Liver (tissue), 9 donors: ENCODE results near the gene ZNF333. TPM values are rescaled to one million over a fixed set of nuclear protein-coding genes. Genes with fewer than 3 reads are reported as not detected.

Source experiments
- DNase-seq: peaks from one replicate; pipeline ENCODE4 v3.0.0-alpha.2; 2017; ENCODE audit warnings: low spot score
- H3K27ac ChIP-seq, 2 donors: one replicate each; pipeline ENCODE4 v1.7.0; 2013; ENCODE audit warnings: inconsistent platforms in 2 of 2, low read length in 2 of 2, control low read depth in 1 of 2, low read depth in 1 of 2, mild to moderate bottlenecking in 1 of 2
- H3K27me3 ChIP-seq, 4 donors: one replicate each; pipeline versions ENCODE4 v1.6.1 to v1.7.0; 2013; ENCODE audit warnings: low read length in 3 of 4, inconsistent platforms in 1 of 4, mild to moderate bottlenecking in 1 of 4, moderate library complexity in 1 of 4; ENCODE audit not compliant: control insufficient read depth in 4 of 4, insufficient read depth in 4 of 4
- H3K36me3 ChIP-seq, 4 donors: one replicate each; pipeline versions ENCODE4 v1.6.1 to v1.7.0; 2013; ENCODE audit warnings: low read length in 3 of 4, mild to moderate bottlenecking in 3 of 4, low read depth in 1 of 4, moderate library complexity in 1 of 4; ENCODE audit not compliant: control insufficient read depth in 4 of 4, insufficient read depth in 3 of 4
- H3K4me1 ChIP-seq, 4 donors: one replicate each; pipeline versions ENCODE4 v1.6.1 to v1.7.0; 2013; ENCODE audit warnings: low read length in 3 of 4, mild to moderate bottlenecking in 3 of 4, moderate library complexity in 1 of 4; ENCODE audit not compliant: control insufficient read depth in 4 of 4, insufficient read depth in 4 of 4
- H3K4me3 ChIP-seq, 3 donors: one replicate each; pipeline versions ENCODE4 v1.6.1 to v1.7.0; 2013; ENCODE audit warnings: low read length in 3 of 3, control low read depth in 1 of 3, low read depth in 1 of 3, mild to moderate bottlenecking in 1 of 3
- H3K9ac ChIP-seq, 2 donors: one replicate each; pipeline ENCODE4 v1.7.0; 2013; ENCODE audit warnings: low read length in 2 of 2, mild to moderate bottlenecking in 2 of 2, moderate library complexity in 2 of 2, control low read depth in 1 of 2, low read depth in 1 of 2
- H3K9me3 ChIP-seq, 4 donors: one replicate each; pipeline versions ENCODE4 v1.6.1 to v1.7.0; 2013; ENCODE audit warnings: low read length in 3 of 4; ENCODE audit not compliant: control insufficient read depth in 4 of 4
- ATF3 ChIP-seq: IDR thresholded peaks from 2 replicates; pipeline ENCODE4 v1.6.1; 2016; ENCODE audit warnings: antibody characterized with exemption
- EGR1 ChIP-seq, 2 donors: IDR thresholded peaks; 2 replicates each; pipeline ENCODE4 v1.6.1; 2016 to 2018; ENCODE audit warnings: antibody characterized with exemption in 2 of 2, low read depth in 2 of 2
- FOXA1 ChIP-seq: IDR thresholded peaks from 2 replicates; pipeline ENCODE4 v1.6.1; 2016; ENCODE audit warnings: antibody characterized with exemption
- FOXA2 ChIP-seq: IDR thresholded peaks from 2 replicates; pipeline ENCODE4 v1.6.1; 2016; ENCODE audit warnings: antibody characterized with exemption
- GABPA ChIP-seq, 2 donors: IDR thresholded peaks in 1 of 2; conservative IDR thresholded peaks in 1 of 2; 2 replicates each; pipeline ENCODE4 v1.6.1; 2016; ENCODE audit warnings: antibody characterized with exemption in 2 of 2, mild to moderate bottlenecking in 1 of 2, moderate library complexity in 1 of 2
- HNF4A ChIP-seq, 2 donors: conservative IDR thresholded peaks; 2 replicates each; pipeline ENCODE4 v1.6.1; 2016; ENCODE audit warnings: antibody characterized with exemption in 2 of 2, mild to moderate bottlenecking in 2 of 2
- HNF4G ChIP-seq: IDR thresholded peaks from 2 replicates; pipeline ENCODE4 v1.6.1; 2016; ENCODE audit warnings: antibody characterized with exemption
- JUND ChIP-seq, 2 donors: IDR thresholded peaks; 2 replicates each; pipeline ENCODE4 v1.6.1; 2016; ENCODE audit warnings: antibody characterized with exemption in 2 of 2
- MAX ChIP-seq: IDR thresholded peaks from 2 replicates; pipeline ENCODE4 v1.6.1; 2016; ENCODE audit warnings: antibody characterized with exemption
- NR2F2 ChIP-seq: IDR thresholded peaks from 2 replicates; pipeline ENCODE4 v1.6.1; 2016; ENCODE audit warnings: antibody characterized with exemption
- RAD21 ChIP-seq, 2 donors: IDR thresholded peaks; 2 replicates each; pipeline ENCODE4 v1.6.1; 2016; ENCODE audit warnings: antibody characterized with exemption in 2 of 2, mild to moderate bottlenecking in 2 of 2
- REST ChIP-seq: IDR thresholded peaks from 2 replicates; pipeline ENCODE4 v1.6.1; 2016; ENCODE audit warnings: antibody characterized with exemption, mild to moderate bottlenecking
- RXRA ChIP-seq, 2 donors: IDR thresholded peaks; 2 replicates each; pipeline ENCODE4 v1.6.1; 2017 to 2018; ENCODE audit warnings: antibody characterized with exemption in 2 of 2, mild to moderate bottlenecking in 1 of 2
- SP1 ChIP-seq: IDR thresholded peaks from 2 replicates; pipeline ENCODE4 v1.6.1; 2018; ENCODE audit warnings: antibody characterized with exemption, mild to moderate bottlenecking
- TAF1 ChIP-seq: conservative IDR thresholded peaks from 2 replicates; pipeline ENCODE4 v1.6.1; 2016; ENCODE audit warnings: antibody characterized with exemption, mild to moderate bottlenecking
- YY1 ChIP-seq: IDR thresholded peaks from 2 replicates; pipeline ENCODE4 v1.6.1; 2016; ENCODE audit warnings: antibody characterized with exemption, mild to moderate bottlenecking
- ZBTB33 ChIP-seq: IDR thresholded peaks from 2 replicates; pipeline ENCODE4 v1.6.1; 2016; ENCODE audit warnings: antibody characterized with exemption
- WGBS: extraction: QIAGEN DNeasy Blood & Tissue Kit; methylation state at CpG from one replicate; pipeline ENCODE4 v1.1.7; 2013; 5-methylcytosine and 5-hydroxymethylcytosine counted together
- polyA plus RNA-seq, 2 donors: library from polyadenylated mRNA; stranded (reverse) in 1 of 2; unstranded in 1 of 2; fragments of 200-250 nt in 1 of 2; fragments of >200 nt in 1 of 2; fragmentation: Nextera tagmentation in 1 of 2; extraction: Ambion mirVana in 1 of 2; gene quantifications; one replicate each; pipeline versions ENCODE4 v1.2.1 to v1.2.3, GENCODE V29; 2013 to 2015
- total RNA-seq, 2 donors: library from RNA; depleted of rRNA; stranded (reverse); fragments of >200 nt; gene quantifications; one replicate each; pipeline ENCODE4 v1.2.3, GENCODE V29; 2014
- TF ChIP-seq, protein P1 (sequence below): fragments of 150-350 bp; IDR thresholded peaks from 2 replicates; pipeline ENCODE4 v1.5.1; 2017; ENCODE audit warnings: improper control_type of control experiment, low read depth, low read length; ENCODE audit not compliant: missing input control
- donor health status: healthy.
- donor health status: healthy.
- donor health status: healthy.
- donor health status: healthy.
- donor health status: healthy.

Gene ZNF333
- total and polyA plus RNA-seq, 4 donors, result 1.7 to 11.2 (median 3.6) TPM

- H3K4me1 ChIP-seq, result no peaks in the 10 kb centered on the region
- TF ChIP-seq RAD21 (IDR thresholded peaks at IDR 0.05) (no peak), GABPA (IDR thresholded peaks at IDR 0.05 in 1 of 2, conservative IDR thresholded peaks at IDR 0.05 in 1 of 2) (no peak), JUND (IDR thresholded peaks at IDR 0.05) (no peak), HNF4G (no peak), MAX (no peak), ATF3 (no peak), RXRA (IDR thresholded peaks at IDR 0.05) (no peak), NR2F2 (no peak), TAF1 (no peak), FOXA2 (no peak), HNF4A (conservative IDR thresholded peaks at IDR 0.05) (no peak), ZBTB33 (no peak), EGR1 (IDR thresholded peaks at IDR 0.05; ENCODE audit: low read depth in 2 of 2) (no peak), FOXA1 (no peak), REST (no peak), SP1 (no peak), YY1 (no peak)
- TF ChIP-seq, protein P1, sequence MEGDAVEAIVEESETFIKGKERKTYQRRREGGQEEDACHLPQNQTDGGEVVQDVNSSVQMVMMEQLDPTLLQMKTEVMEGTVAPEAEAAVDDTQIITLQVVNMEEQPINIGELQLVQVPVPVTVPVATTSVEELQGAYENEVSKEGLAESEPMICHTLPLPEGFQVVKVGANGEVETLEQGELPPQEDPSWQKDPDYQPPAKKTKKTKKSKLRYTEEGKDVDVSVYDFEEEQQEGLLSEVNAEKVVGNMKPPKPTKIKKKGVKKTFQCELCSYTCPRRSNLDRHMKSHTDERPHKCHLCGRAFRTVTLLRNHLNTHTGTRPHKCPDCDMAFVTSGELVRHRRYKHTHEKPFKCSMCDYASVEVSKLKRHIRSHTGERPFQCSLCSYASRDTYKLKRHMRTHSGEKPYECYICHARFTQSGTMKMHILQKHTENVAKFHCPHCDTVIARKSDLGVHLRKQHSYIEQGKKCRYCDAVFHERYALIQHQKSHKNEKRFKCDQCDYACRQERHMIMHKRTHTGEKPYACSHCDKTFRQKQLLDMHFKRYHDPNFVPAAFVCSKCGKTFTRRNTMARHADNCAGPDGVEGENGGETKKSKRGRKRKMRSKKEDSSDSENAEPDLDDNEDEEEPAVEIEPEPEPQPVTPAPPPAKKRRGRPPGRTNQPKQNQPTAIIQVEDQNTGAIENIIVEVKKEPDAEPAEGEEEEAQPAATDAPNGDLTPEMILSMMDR, result no peak
- H3K9me3 ChIP-seq, result no peaks in the 10 kb centered on the region
- no peak for DNase-seq
- WGBS, result 84% methylated on average over 2 of the region's 2 CpGs
- peaks cover 0 to 2% (median 0%) of the 10 kb centered on the region in 4 donors for H3K27me3 ChIP-seq
- no peak overlapping the region for H3K9ac ChIP-seq
- H3K27ac ChIP-seq, result no peak overlapping the region
- no peaks in the 10 kb centered on the region for H3K36me3 ChIP-seq
- no peak overlapping the region for H3K4me3 ChIP-seq
These were observed 72.3 kb downstream of the ZNF333 start for GRCh38 chr19:14762111-14762510.
